Superior temporal gyrus (tissue), 1 donor: Measurements from ENCODE around the gene KLK13.

Experiments
- DNase-seq: peaks from one replicate; pipeline ENCODE4 v3.0.0-alpha.2; 2016; ENCODE audit errors: extremely low spot score

The KLK13 gene

DNA sequence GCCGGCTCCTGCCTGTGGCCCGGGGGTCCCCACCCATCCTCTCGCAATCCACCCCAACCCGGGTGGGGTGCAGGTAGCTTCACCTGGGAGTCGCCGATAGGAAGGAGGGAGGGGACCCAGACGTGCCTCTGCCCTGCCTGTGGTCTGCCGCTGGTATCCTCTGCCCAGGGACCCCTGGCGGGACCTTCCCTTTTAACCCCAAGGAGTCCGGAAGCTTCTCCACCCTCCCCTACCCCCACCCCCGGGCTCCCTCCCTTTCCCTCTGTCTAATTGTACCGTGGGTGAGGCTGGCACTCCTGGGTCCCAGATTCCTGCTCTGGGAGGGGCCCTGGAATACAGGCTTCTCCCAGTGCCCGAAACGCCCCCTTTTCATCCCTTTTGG lies 45.4 kb downstream of the KLK13 start, which contains the start of gene KLK10:
Gene KLK10 (minus strand): TSS at position 166 of the 382 bp plus-strand sequence. CDS start 579 bp downstream, outside the sequence.
- no peak for DNase-seq

DNA sequence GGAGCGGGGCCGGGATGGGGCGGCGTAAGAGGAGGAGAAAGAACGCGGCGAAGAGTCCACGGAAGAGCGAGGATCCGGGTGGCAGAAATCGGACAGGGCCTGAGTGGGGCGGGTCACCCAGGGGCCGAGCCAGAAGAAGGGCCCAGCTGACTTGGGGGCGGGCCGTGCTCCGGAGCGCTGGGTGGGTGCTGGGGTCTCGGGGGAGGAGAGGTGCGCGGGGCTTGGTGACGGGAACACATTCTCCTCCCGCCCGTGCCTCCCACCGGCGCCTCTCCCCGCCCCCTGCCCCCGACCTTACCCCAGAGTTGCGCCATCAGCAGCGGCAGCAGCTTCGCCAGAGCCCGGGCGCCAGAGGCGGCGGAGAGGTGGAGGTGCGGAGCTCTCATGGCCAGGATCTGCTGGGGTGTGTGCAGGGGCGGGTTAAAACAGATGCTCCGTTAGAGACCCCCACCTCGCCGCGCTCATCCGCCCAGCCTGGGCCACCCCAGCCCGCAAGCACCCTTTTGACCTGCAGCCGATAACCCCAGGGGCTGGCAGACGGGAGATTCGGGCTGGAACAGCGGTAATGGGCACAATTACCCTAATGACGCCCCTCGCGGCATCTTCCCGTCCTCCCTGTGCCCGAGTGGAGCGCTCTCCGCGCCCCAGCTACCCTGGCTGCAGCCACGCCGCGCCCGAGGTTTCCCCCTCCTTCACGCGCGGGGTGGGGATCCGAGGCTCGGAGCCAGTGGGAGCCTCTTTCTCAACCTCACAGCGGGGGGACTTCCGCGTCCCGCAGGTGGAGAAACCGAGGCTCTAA lies 45.9 kb downstream of the KLK13 start:
- no peak for DNase-seq

DNA sequence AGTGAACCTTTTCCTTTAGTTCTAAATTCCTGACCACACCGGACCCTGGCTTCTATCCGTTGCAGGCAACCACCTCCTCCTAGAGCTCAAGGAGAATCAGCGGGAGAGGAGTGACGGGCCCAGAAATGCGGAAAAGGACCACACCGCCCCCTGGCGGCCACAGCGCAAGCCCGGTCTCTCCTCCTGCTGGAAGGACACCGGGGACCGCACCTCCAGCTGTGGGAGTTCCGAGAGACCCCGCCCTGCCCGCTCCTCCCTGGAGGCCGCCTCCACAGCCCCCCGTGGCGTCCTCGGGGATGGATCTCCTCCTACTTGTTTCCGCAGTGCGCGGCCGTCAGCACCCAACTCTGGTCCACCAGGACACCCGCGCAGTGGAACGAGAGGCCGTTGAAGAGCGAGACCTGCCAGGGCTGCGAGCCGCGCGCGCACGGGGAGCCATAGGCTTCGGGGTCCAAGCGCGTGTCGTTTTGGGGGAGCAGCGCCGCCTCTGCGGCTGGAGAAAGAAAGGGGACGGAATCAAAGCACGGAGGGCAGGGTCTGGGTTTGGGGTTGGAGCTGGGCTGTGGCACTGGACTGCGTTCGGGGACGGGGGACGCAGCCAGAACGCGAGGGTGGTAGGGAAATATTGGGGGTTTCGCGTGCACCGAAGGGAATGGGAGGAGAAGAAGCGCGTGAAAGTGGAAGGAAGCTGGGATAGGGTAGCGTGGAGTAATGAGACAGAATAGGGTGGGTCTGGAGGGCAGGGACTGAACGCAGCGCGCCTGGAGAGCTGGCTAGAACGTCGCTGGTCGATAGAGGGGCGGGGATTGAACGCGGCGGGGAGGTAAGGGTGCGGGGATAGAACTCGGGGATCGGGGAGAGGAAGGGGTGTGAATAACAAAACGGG lies 47.9 kb downstream of the KLK13 start:
- DNase-seq = peak; percentile 79

DNA sequence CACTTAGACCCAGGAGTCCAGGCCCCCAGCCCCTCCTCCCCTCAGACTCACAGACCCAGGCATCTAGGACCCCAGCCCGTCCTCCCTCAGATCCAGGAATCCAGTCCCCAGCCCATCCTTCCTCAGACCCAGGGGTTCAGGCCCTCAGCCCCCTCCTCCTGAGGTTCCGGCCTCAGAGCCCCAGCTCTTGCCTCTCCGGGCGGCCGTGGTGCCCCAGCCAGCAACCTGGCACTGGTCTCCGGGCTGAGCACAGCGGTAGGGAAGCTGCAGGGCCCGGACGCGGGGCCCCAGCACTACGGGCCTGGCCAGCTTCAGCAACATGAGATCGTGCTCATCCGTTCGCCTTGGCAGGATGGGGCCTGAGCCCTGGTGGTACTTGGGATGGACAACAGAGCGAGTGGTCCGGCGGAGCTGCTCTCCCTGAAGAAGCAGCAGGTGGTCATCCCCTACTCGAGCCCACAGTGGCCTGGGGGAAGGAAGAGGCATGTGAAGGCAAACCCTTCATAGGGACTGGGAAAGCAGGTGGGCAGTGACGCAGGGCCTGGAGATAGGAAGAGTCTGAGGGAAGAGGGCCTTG lies 49.1 kb downstream of the KLK13 start:
- DNase-seq = no peak

DNA sequence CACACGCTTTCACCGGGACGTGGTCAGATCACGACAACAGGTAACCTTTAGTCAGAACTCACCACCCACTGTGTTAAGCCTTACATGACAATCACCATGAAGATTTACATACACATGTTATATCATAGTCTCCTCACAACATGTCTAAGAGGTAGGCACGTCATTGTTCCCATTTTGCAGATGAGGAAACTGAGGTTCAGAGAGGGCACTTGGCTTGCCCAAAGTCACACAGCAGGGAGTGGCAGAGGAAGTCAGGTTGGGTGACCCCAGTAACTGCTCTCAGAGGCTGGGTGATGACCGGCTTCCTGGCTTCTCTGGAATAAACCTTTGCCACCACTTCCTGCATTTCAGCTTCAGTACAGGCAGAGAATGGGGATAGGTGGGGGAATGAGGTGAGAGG lies 50.6 kb downstream of the KLK13 start:
- DNase-seq = no peak

DNA sequence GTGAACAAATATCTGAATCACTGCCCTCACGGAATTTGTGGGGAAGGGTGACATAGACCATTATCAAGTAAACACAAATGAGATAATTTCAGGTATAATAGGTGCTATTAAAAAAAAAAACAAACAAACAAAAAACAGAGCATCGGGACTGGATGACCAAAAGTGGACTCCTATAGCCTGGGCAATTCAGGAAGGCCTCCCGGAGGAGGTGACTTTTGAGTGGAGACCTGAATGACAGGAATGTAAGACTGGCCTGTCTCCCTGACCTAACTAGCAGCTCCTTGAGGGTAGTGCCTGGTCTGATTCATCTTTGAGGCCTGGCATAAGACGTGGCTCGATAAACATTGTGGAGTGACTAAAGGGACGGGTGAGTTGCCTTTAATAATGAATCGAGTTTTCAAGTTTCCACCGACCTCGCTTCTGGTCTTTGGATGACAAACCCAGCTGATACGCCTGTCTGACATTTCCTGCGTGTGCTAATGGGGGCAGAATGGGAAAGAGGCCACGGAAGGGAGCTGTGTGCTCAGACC lies 52.2 kb downstream of the KLK13 start:
- no peak for DNase-seq

DNA sequence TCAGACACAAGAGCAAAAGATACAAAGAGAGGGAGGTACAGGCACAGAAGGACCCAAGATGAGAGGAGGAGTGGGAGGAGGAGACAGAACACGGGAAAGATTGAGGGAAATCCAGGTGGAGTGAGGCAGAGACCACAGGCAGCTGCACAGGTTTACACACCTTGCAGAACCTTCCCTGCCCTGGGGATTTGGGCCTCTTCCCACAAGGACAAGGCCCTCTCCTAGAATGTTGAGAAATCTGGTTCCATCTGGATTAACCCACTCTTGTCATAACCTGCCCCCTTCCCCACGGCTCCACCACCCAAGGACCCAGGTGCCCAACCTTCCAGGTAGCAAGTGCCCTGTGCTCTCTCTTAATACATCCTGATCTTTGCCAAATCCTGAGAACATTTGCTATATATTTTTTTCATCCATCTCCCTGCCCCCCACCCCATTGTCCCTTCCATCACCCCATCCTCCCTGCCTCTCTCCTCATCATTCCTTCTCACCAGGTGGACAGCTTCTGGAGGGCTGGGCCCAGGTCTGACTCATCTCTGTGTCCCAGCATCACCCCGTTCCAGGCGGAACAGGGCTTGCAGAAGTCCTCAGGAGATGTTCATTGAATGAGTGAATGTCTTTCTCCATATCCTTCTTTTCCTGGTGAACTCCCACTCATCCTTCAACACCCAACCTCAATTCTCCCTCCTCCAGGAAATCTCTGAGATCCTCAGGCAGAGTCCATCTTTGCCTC lies 54.7 kb downstream of the KLK13 start:
- no peak for DNase-seq

DNA sequence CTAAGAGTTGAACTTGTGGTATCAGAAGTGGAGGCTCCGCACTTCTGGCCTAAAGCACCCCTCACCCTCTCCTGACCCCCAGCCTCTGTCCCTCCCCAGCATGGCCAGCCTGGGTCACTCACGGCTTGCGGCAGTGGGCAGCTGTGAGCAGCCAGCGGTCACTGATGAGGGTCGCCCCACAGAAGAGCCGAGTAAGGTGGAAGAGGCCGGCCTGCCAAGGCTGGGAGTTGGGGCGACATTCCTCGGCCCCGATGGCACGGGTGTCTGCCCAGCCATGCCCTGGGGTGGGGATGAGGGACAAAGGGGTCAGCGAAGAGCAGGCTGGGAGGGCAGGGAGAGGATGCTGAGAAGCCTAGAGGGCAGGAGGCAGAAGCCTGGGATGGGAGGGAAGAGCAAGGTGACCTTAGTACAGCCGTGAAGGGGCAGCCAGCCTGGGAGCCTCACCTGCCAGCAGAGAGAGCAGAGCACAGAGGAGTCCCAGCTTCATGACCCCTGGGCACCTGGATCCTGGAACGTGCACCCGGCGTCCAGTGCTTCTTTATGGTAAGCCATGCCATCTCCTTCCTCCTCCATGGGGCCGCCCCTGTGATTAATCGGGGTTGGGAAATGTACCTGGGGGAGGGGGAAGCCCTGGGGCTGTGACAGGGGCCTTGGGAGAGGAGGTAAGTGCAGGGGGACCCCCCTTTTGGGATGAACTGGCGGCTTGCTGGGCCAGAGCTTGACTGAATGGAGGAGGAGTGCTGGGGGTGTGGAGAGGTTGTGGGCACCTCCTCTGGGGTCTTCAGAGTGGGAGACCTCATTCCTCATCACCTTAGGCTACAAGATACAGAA lies 55.6 kb downstream of the KLK13 start:
- DNase-seq = no peak

DNA sequence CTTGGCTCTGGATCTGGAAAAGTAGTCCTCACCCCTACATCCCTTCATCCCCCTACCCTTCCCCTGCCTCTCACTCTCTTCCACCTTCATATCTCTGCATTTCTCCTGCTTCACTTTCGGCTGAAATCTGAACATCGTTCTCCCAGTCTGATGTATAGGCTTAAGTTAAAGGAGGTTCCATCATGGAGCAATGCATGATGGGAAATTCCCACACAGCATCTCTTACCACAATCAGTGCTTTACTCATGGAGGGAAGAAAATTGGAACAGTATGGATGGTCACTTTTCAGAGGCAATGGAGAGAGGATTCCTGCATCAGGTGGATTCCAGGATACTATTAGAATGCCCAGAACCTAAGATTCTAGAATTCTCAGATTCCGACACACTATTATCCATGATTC lies 57.4 kb downstream of the KLK13 start:
- DNase-seq = no peak

DNA sequence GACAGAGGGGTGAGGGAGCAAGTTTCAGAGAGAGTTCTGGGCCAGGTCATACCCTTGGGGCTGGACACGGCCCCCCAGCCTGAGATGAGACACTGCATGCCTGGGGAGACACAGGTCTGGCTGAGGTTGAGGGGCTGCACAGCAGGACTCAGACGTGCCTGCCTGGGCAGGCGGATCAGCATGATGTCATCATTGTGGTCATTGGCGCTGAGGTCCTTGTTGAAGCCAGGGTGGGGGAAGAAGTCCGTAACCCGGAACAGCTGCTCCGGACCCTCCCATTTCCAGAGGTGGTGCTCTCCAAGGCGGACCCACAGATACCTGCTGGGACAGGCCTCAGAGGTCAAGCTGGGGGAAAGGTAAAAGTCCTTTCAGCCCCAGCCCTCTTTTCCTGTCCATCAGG lies 58.5 kb downstream of the KLK13 start:
- DNase-seq = no peak
